ENCODE data around the gene ANXA7.
"Not testable (repeated sequence)": the region's sequence is repeated elsewhere in the genome, so short reads cannot be mapped to it uniquely, and the experiment has no call there.

ANXA7 gene

GRCh38 chr10:73407495-73407894 is 6.4 kb downstream of the ANXA7 start:
- no peak for TF ChIP-seq CTCF (IDR thresholded peaks at IDR 0.05; ENCODE audit: low read depth, low read length)
- H3K4me3 ChIP-seq (ENCODE audit: low read depth, low read length): no peak overlapping the region

DNA sequence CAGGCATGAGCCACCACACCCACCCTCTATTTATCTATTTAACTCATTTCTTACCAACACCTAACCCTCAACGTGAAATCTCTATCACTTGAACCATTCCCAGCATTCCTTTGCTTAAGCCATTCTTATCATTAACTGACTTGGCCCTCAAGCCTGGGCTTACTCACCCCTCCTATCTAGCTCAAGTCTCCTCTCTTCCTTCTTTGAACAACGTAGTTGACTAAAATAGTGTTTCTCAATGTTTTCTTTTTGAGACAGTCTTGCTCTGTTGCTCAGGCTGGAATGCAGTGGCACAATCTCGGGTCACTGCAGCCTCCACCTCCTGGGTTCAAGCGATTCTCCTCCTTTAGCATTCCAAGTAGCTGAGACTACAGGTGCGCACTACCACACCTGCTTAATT is 7.0 kb downstream of the ANXA7 start:
- no peak overlapping the region for H3K4me3 ChIP-seq (ENCODE audit: low read depth, low read length)
- no peak for TF ChIP-seq CTCF (IDR thresholded peaks at IDR 0.05; ENCODE audit: low read depth, low read length)

GRCh38 chr10:73405556-73405955 is 8.3 kb downstream of the ANXA7 start:
- H3K4me3 ChIP-seq (ENCODE audit: low read depth, low read length): no peak overlapping the region
- no peak for TF ChIP-seq CTCF (IDR thresholded peaks at IDR 0.05; ENCODE audit: low read depth, low read length)

DNA sequence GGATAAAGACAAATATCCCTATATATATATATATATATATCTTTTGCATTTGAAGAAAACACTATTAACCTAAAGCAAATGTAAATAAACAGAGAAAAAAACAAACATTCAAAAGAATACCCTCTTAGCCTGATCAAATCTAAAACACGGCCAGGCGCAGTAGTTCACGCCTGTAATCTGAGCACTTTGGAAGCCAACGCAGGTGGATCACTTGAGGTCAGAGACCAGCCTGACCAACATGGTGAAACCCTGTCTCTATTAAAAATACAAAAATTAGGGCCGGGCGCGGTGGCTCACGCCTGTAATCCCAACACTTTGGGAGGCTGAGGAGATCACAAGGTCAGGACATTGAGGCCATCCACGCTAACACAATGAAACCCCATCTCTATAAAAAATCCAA is 9.2 kb downstream of the ANXA7 start:
- no peak overlapping the region for H3K4me3 ChIP-seq (ENCODE audit: low read depth, low read length)
- TF ChIP-seq CTCF (IDR thresholded peaks at IDR 0.05; ENCODE audit: low read depth, low read length): no peak

DNA sequence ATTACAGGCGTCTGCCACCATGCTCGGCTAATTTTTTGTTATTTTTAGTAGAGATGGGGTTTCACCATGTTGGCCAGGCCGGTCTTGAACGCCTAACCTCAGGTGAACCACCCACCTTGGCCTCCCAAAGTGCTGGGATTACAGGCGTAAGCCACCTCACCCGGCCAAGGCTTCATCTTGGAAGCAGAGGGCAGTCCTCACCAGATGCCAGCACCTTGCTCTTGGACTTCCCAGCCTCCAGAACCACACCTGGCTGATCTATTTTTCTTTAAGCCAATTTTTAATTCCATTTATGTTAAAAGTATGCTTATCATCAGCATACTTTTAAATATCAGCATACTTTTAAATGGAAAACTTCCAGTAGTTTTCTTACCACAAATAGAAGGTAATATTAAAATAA is 12.2 kb downstream of the ANXA7 start:
- TF ChIP-seq CTCF (IDR thresholded peaks at IDR 0.05; ENCODE audit: low read depth, low read length): no peak
- no peak overlapping the region for H3K4me3 ChIP-seq (ENCODE audit: low read depth, low read length)

GRCh38 chr10:73399063-73399462 is 14.8 kb downstream of the ANXA7 start:
- H3K4me3 ChIP-seq (ENCODE audit: low read depth, low read length): no peak overlapping the region
- TF ChIP-seq CTCF (IDR thresholded peaks at IDR 0.05; ENCODE audit: low read depth, low read length): no peak

DNA sequence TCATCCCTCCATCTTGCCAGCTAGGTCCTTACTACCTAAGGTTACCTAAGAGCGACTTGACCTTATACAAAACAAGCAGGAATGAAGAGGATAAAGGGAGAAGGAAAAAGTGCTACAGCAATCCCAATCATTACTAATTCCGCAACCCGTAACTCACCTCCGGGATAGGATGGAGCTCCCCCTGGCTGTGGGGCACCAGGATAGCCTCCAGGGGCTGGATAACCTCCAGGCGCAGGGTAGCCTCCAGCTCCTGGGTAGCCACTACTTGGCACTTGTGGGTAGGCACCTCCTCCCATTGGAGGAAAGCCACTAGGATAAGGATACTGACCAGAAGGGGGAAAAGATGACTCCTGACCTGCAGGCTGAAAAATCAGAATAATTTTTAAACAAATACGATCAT is 15.8 kb downstream of the ANXA7 start:
- TF ChIP-seq CTCF (IDR thresholded peaks at IDR 0.05; ENCODE audit: low read depth, low read length): no peak
- no peak overlapping the region for H3K4me3 ChIP-seq (ENCODE audit: low read depth, low read length)

DNA sequence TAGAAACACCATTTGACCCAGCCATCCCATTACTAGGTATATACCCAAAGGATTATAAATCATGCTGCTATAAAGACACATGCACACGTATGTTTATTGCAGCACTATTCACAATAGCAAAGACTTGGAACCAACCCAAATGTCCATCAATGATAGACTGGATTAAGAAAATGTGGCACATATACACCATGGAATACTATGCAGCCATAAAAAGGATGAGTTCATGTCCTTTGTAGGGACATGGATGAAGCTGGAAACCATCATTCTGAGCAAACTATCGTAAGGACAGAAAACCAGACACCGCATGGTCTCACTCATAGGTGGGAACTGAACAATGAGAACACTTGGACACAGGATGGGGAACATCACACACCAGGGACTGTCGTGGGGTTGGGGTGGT is 19.5 kb downstream of the ANXA7 start:
- not testable (repeated sequence) for H3K4me3 ChIP-seq (ENCODE audit: low read depth, low read length)

Data from WI38 (cell line).